Measurements from ENCODE around the gene TMEM259. TPM values are rescaled to one million over a fixed set of nuclear protein-coding genes. Genes with fewer than 3 reads are reported as not detected.

TMEM259 gene
- total and polyA plus RNA-seq, 5 donors, result 127 to 164 (median 145) TPM

DNA sequence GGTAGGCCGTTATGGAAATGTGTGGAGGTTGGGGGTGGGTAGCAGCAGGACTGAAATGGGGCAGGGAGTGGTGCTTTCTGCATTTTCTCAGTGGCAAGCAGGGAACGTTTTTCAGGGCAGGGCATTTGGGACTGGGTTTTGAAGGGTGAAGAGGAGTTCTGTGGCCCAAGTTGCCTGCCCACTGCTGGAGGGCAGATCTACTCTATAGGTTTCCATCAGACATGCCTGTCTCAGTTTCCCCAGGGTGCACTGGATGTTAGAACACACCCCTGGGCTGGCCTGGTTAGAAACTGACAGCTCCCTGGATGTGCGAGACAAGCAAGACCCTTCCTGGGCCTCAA is 21.6 kb downstream of the TMEM259 start:
- no peak overlapping the region for H3K27ac ChIP-seq (ENCODE audit: low read length)
- H3K4me1 ChIP-seq (ENCODE audit: control insufficient read depth, insufficient read depth, low read length), result no peaks in the 10 kb centered on the region
- WGBS, result 67% methylated on average over 3 of the region's 3 CpGs
- ATAC-seq (no peak), DNase-seq (no peak)
- intact Hi-C loops (cut with DNase I), result no loop called here
- H3K9me3 ChIP-seq (ENCODE audit: control insufficient read depth, low read length), result no peaks in the 10 kb centered on the region
- no peaks in the 10 kb centered on the region for H3K27me3 ChIP-seq (ENCODE audit: control insufficient read depth, insufficient read depth)
- no peak overlapping the region for H3K4me3 ChIP-seq (ENCODE audit: low read length)

GRCh38 chr19:998064-998463 is 22.9 kb downstream of the TMEM259 start:
- Histone ChIP-seq H3K27ac (ENCODE audit: low read length) (no peak overlapping the region), H3K4me3 (ENCODE audit: low read length) (no peak overlapping the region), H3K4me1 (ENCODE audit: control insufficient read depth, insufficient read depth, low read length) (no peaks in the 10 kb centered on the region), H3K9me3 (ENCODE audit: control insufficient read depth, low read length) (no peaks in the 10 kb centered on the region), H3K27me3 (ENCODE audit: control insufficient read depth, insufficient read depth) (no peaks in the 10 kb centered on the region)
- 25% methylated on average over 6 of the region's 6 CpGs for WGBS
- ATAC-seq (no peak), DNase-seq (no peak)
- intact Hi-C loops (cut with DNase I), result no loop called here

- H3K27me3 ChIP-seq (ENCODE audit: control insufficient read depth, insufficient read depth), result no peaks in the 10 kb centered on the region
- intact Hi-C loops (cut with DNase I), result no loop called here
- ATAC-seq (no peak), DNase-seq (peak in 2 of 3 donors; percentile 65 to 72)
- no peaks in the 10 kb centered on the region for H3K4me1 ChIP-seq (ENCODE audit: control insufficient read depth, insufficient read depth, low read length)
- WGBS, result 12% methylated on average over 64 of the region's 64 CpGs
- H3K4me3 ChIP-seq (ENCODE audit: low read length), result no peak overlapping the region
- no peak overlapping the region for H3K27ac ChIP-seq (ENCODE audit: low read length)
- H3K9me3 ChIP-seq (ENCODE audit: control insufficient read depth, low read length), result no peaks in the 10 kb centered on the region
Measured at GRCh38 chr19:996051-996838, 24.7 kb downstream of the TMEM259 start.

GRCh38 chr19:995051-995827 is 25.7 kb downstream of the TMEM259 start:
- Histone ChIP-seq H3K27me3 (ENCODE audit: control insufficient read depth, insufficient read depth) (no peaks in the 10 kb centered on the region), H3K4me1 (ENCODE audit: control insufficient read depth, insufficient read depth, low read length) (no peaks in the 10 kb centered on the region), H3K4me3 (ENCODE audit: low read length) (no peak overlapping the region), H3K27ac (ENCODE audit: low read length) (no peak overlapping the region), H3K9me3 (ENCODE audit: control insufficient read depth, low read length) (no peaks in the 10 kb centered on the region)
- WGBS, result 76% methylated on average over 26 of the region's 26 CpGs
- intact Hi-C loops (cut with DNase I), result no loop called here
- ATAC-seq, result no peak
- DNase-seq, result peak in 2 of 3 donors; percentile 35 to 59

DNA sequence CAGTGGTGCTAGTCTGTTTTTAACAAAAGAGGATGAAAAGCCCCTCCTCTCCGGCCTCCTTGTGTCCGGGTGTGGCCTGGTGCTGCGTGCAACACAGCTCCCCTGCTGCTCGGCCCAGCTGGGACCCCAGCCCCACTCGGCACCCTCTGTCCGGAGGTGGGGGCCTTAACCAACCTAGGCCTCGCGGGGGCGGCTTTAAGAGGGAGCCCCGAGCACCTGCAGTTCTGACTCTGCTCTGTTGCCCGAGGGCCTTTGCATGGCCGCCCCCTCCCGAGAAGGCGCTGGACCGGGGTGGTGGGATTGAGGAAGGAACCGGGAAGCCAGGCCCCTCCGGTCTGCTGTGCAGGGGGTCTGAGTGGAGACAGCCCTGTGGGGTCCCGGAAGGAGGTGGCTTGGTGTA is 26.4 kb downstream of the TMEM259 start:
- ATAC-seq (no peak), DNase-seq (peak in 2 of 3 donors; percentile 43 to 53)
- no peak overlapping the region for H3K27ac ChIP-seq (ENCODE audit: low read length)
- H3K4me3 ChIP-seq (ENCODE audit: low read length), result no peak overlapping the region
- H3K4me1 ChIP-seq (ENCODE audit: control insufficient read depth, insufficient read depth, low read length), result no peaks in the 10 kb centered on the region
- 95% methylated on average over 18 of the region's 18 CpGs for WGBS
- intact Hi-C loops (cut with DNase I), result no loop called here
- H3K27me3 ChIP-seq (ENCODE audit: control insufficient read depth, insufficient read depth), result no peaks in the 10 kb centered on the region
- H3K9me3 ChIP-seq (ENCODE audit: control insufficient read depth, low read length), result no peaks in the 10 kb centered on the region

DNA sequence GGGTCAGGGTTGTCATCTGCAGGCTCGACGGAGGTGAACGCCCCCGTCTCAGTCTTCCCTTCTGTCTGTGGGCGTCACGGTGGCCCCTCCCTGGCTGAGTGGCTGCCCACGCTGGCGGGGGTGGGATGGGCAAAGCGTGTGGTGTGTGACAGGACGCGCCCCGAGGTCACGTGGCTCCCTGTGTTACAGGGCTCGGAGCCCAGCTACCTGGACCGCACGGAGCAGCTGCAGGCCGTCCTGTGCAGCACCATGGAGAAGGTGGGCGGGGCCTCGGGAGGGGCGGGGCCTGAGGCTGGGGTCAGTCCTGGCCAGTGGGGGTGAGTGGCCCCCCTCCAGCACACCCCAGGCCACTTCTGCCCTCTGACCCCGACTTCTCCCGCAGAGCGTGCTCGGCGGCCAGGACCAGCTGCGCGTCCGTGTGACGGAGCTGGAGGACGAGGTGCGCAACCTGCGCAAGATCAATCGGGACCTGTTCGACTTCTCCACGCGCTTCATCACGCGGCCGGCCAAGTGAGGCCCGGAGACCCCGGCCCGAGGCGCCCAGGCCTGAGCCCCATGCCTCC is 27.0 kb downstream of the TMEM259 start:
- H3K9me3 ChIP-seq (ENCODE audit: control insufficient read depth, low read length), result no peaks in the 10 kb centered on the region
- H3K27ac ChIP-seq (ENCODE audit: low read length), result no peak overlapping the region
- DNase-seq, result peak in 2 of 3 donors; percentile 58 to 61
- no peak overlapping the region for H3K4me3 ChIP-seq (ENCODE audit: low read length)
- 90% methylated on average over 43 of the region's 43 CpGs for WGBS
- intact Hi-C loops (cut with DNase I), result no loop called here
- no peaks in the 10 kb centered on the region for H3K4me1 ChIP-seq (ENCODE audit: control insufficient read depth, insufficient read depth, low read length)
- ATAC-seq, result no peak
- H3K27me3 ChIP-seq (ENCODE audit: control insufficient read depth, insufficient read depth), result no peaks in the 10 kb centered on the region

DNA sequence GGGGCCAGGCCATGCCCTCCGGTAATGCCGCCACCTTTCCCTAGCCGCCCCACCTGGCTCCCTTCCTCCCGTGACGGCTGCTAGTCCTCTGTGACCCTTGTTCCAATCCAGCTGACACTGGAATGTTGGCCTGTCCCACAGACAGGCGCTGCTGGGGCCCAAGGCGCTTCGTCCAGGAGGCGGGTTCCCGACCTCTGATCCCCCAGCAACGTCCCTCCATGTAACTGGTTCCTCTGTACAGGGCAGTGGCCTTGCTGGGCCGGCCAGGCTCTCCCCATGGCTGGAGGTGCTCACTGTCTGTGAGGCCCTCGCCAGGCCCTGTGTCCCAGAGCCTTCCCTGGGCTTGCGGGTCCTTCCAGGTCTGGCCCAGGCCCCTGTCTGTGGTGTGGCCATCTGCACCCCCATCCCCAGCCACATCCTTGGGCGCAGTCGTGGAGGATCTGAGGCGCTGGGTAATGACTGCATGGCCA is 27.5 kb downstream of the TMEM259 start:
- whole genome bisulfite sequencing, result 88% methylated on average over 17 of the region's 17 CpGs
- DNase-seq, result peak in 1 of 3 donors; percentile 29
- intact Hi-C loops (cut with DNase I), result no loop called here

GRCh38 chr19:992670-993055 is 28.3 kb downstream of the TMEM259 start:
- H3K9me3 ChIP-seq (ENCODE audit: control insufficient read depth, low read length), result no peaks in the 10 kb centered on the region
- ATAC-seq (no peak), DNase-seq (no peak)
- no peaks in the 10 kb centered on the region for H3K27me3 ChIP-seq (ENCODE audit: control insufficient read depth, insufficient read depth)
- H3K27ac ChIP-seq (ENCODE audit: low read length), result no peak overlapping the region
- intact Hi-C loops (cut with DNase I), result no loop called here
- H3K4me1 ChIP-seq (ENCODE audit: control insufficient read depth, insufficient read depth, low read length), result no peaks in the 10 kb centered on the region
- H3K4me3 ChIP-seq (ENCODE audit: low read length), result no peak overlapping the region
- WGBS, result 88% methylated on average over 13 of the region's 13 CpGs

More for the DNA sequence above, 27.5 kb downstream of the TMEM259 start:
- ATAC-seq, result no peak
- no peak overlapping the region for H3K27ac ChIP-seq (ENCODE audit: low read length)
- no peaks in the 10 kb centered on the region for H3K27me3 ChIP-seq (ENCODE audit: control insufficient read depth, insufficient read depth)
- H3K4me1 ChIP-seq (ENCODE audit: control insufficient read depth, insufficient read depth, low read length), result no peaks in the 10 kb centered on the region
- H3K9me3 ChIP-seq (ENCODE audit: control insufficient read depth, low read length), result no peaks in the 10 kb centered on the region
- no peak overlapping the region for H3K4me3 ChIP-seq (ENCODE audit: low read length)

DNA sequence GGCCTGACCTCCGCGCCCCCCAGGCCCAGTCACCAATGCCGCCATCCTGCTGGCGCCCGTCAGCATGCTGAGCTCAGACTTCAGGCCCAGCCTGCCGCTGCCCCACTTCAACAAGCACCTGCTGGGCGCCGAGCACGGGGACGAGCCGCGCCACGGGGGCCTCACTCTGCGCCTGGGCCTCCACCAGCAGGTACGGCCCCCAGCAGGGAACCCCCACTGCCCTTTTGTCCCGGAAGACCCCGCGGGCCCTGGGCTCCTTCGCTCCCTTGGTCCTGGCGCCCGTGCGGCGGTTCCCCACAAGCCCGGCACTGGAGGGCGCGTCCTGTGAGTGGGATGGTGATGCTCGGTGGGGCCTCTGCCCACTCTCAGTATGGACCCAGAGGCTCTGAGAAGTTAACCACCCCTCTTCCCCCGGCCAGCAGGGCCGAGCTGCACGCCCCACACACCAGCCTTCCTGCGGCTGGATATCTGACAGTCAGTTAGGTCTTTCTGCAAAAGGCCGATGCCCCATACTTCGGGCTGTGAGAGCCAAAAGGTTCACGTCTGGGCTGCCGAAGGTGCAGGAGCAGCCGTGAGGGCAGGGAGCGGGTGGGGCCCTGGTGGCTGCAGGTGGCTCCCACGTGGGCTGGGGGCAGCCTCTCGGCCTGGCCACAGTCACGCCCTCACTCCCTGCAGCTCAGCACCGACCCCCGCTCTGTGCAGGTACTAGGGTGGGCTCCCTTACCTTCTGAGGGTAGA is 28.8 kb downstream of the TMEM259 start:
- 93% methylated on average over 42 of the region's 42 CpGs for WGBS
- Histone ChIP-seq H3K4me3 (ENCODE audit: low read length) (no peak overlapping the region), H3K27me3 (ENCODE audit: control insufficient read depth, insufficient read depth) (no peaks in the 10 kb centered on the region), H3K9me3 (ENCODE audit: control insufficient read depth, low read length) (no peaks in the 10 kb centered on the region), H3K27ac (ENCODE audit: low read length) (no peak overlapping the region), H3K4me1 (ENCODE audit: control insufficient read depth, insufficient read depth, low read length) (no peaks in the 10 kb centered on the region)
- intact Hi-C loops (cut with DNase I), result no loop called here
- DNase-seq (peak in 2 of 3 donors; percentile 51 to 60), ATAC-seq (no peak)

DNA sequence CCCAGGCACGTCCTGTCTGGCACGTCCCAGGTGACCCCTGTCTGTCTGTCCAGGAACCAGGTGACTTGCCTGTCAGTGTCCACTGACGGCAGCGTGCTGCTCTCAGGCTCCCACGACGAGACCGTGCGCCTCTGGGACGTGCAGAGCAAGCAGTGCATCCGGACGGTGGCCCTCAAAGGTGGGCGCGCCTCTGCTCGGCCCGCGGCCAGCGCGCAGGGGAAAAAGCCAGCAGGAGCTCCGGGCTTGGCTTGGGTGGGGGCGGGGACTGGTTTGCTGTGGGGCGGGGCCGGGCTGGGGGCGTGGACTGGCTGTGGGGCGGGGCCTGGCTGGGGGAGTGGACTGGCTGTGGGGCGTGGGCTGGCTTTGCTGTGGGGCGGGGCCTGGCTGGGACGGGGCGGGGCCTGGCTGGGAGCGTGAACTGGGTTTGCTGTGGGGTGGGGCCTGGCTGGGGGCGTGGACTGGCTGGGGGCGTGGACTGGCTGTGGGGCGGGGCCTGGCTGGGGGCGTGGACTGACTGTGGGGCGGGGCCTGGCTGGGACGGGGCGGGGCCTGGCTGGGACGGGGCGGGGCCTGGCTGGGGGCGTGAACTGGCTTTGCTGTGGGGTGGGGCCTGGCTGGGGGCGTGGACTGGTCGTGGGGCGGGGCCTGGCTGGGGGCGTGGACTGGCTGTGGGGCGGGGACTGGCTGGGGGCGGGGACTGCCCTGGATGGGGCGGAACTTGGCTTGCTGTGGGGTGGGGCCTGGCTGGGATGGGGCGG is 29.6 kb downstream of the TMEM259 start:
- Histone ChIP-seq H3K9me3 (ENCODE audit: control insufficient read depth, low read length) (no peaks in the 10 kb centered on the region), H3K4me3 (ENCODE audit: low read length) (no peak overlapping the region), H3K27me3 (ENCODE audit: control insufficient read depth, insufficient read depth) (no peaks in the 10 kb centered on the region), H3K4me1 (ENCODE audit: control insufficient read depth, insufficient read depth, low read length) (no peaks in the 10 kb centered on the region), H3K27ac (ENCODE audit: low read length) (no peak overlapping the region)
- WGBS, result 82% methylated on average over 45 of the region's 47 CpGs
- intact Hi-C loops (cut with DNase I), result no loop called here
- peak; percentile 7 to 48 for ATAC-seq
- peak in 2 of 3 donors; percentile 57 to 76 for DNase-seq

All from right cardiac atrium (tissue), 5 donors.